Heart right ventricle (tissue), 16 donors: ENCODE results near the gene HFE. TPM values are rescaled to one million over a fixed set of nuclear protein-coding genes. Genes with fewer than 3 reads are reported as not detected.

Source experiments
- ATAC-seq, 8 donors: fragments of 200-7000 bp; cut with Tn5 transposase; one replicate each; pipeline ENCODE4 v1.9.1; 2020; ENCODE audit warnings: mild to moderate bottlenecking in 8 of 8, moderate library complexity in 8 of 8, moderate number of reproducible peaks in 1 of 8
- DNase-seq, 2 donors: peaks; one replicate each; pipeline ENCODE4 v3.0.0-alpha.2; 2020
- H3K27ac ChIP-seq, 10 donors: fragments of 200-600 bp; sonication (generic) in 2 of 10; one replicate each; pipeline versions ENCODE4 v1.5.0 to v1.8.0; 2020 to 2022; ENCODE audit warnings: mild to moderate bottlenecking in 3 of 10
- H3K27me3 ChIP-seq, 7 donors: fragments of 200-600 bp; one replicate each; pipeline ENCODE4 v1.8.0; 2021 to 2022; ENCODE audit warnings: mild to moderate bottlenecking in 2 of 7
- H3K36me3 ChIP-seq, 9 donors: fragments of 200-600 bp; sonication (generic) in 1 of 9; one replicate each; pipeline versions ENCODE4 v1.5.0 to v1.8.0; 2020 to 2022; ENCODE audit warnings: mild to moderate bottlenecking in 2 of 9
- H3K4me1 ChIP-seq, 9 donors: fragments of 200-600 bp; sonication (generic) in 1 of 9; one replicate each; pipeline versions ENCODE4 v1.5.0 to v1.8.0; 2020 to 2022; ENCODE audit warnings: mild to moderate bottlenecking in 4 of 9
- H3K4me3 ChIP-seq, 10 donors: fragments of 200-600 bp; sonication (generic) in 2 of 10; one replicate each; pipeline versions ENCODE4 v1.5.0 to v1.8.0; 2020 to 2022; ENCODE audit warnings: mild to moderate bottlenecking in 7 of 10, moderate library complexity in 2 of 10
- H3K9me3 ChIP-seq, 11 donors: fragments of 200-600 bp in 10 of 11; sonication (generic) in 2 of 11; one replicate each; pipeline versions ENCODE4 v1.5.0 to v1.8.0; 2013 to 2022; ENCODE audit warnings: mild to moderate bottlenecking in 2 of 11, control low read depth in 1 of 11, moderate library complexity in 1 of 11
- CTCF ChIP-seq, 9 donors: fragments of 200-600 bp; sonication (generic) in 2 of 9; IDR thresholded peaks; one replicate each; pipeline versions ENCODE4 v1.5.0 to v1.8.0; 2021 to 2022; ENCODE audit warnings: antibody characterized with exemption in 9 of 9, mild to moderate bottlenecking in 5 of 9, moderate library complexity in 1 of 9
- WGBS, 2 donors: extraction: QIAGEN DNeasy Blood & Tissue Kit; methylation state at CpG; one replicate each; pipeline ENCODE4 v1.1.7; 2013; ENCODE audit warnings: inconsistent platforms in 1 of 2; 5-methylcytosine and 5-hydroxymethylcytosine counted together
- intact Hi-C, 10 donors: fragments of 100-400 bp; cut with DNase I; formaldehyde crosslinking; loops; one replicate each; pipeline versions ENCODE4 v1.11.1 to v1.14.2; 2022
- polyA plus RNA-seq, 2 donors: library from polyadenylated mRNA; stranded (reverse); fragments of 200-250 nt; gene quantifications; one replicate each; pipeline ENCODE4 v1.2.3, GENCODE V29; 2013
- total RNA-seq, 10 donors: library from RNA; stranded (reverse); fragmentation: NEBNext Ultra II Directional in 3 of 10; extraction: Animal tissue kit (Norgen Biotek cat#: 25700) in 3 of 10; gene quantifications; one replicate each; pipeline versions ENCODE4 v1.2.1 to v1.2.4, GENCODE V29; 2021 to 2023
- donor health status: Arrhythmogenic right ventricular cardiomyopathy.
- donor health status: ischemic (EF 13 %, LVEDD 7.1; RV severe dilation, severe dysfunction).
- donor health status: healthy with polysubstance abuse.
- donor health status: DM: no; HTN: yes; CAD: no.
- donor health status: DM: no; HTN: no; CAD: no.
- donor health status: ischemic (EF 25% LVEDD 6.9; RV normal size, moderate dysfunction).
- donor health status: ischemic (EF 25% LVEDD 5.7; RV mildly dilated, moderate dysfunction).
- donor health status: healthy.
- donor health status: DM: yes; HTN: yes; CAD: no.
- donor health status: Ischemic cardiomyopathy.
- donor health status: ischemic (EF 35%, LVEDD 5.7; RV mildly dilated, moderate dysfunction).
- donor health status: nonischemic (EF 11% LVEDD 7.7; RV severe dilation, severe dysfunction).
- donor health status: DM: yes; HTN: yes; CAD: no.
- donor health status: PGD.
- donor health status: ischemic (EF 29% LVEDD 5.4; RV normal size, mild dysfunction).
- donor health status: nonischemic (EF 23%, LVEDD 6.1; RV moderate dilation, normal function).

Gene HFE
- total and polyA plus RNA-seq, 12 donors = 1.4 to 7.7 (median 3.9) TPM

GRCh38 chr6:26124781-26125685 lies 37.8 kb downstream of the HFE start:
- WGBS, 2 donors = 0 to 1% methylated on average over 22 of the region's 22 CpGs
- Histone ChIP-seq H3K4me1 (peaks cover 0 to 46% (median 37%) of the 10 kb centered on the region in 9 donors), H3K27ac (peak overlapping the region; percentile 83 to 98 (median 96)), H3K9me3 (no peaks in the 10 kb centered on the region), H3K4me3 (peak overlapping the region; percentile 65 to 95 (median 83)), H3K27me3 (no peaks in the 10 kb centered on the region), H3K36me3 (peaks cover 0 to 35% (median 12%) of the 10 kb centered on the region in 9 donors)
- intact Hi-C loops = loop anchor here in 5 of 10 donors (1.0 to 10.0 kb wide), 10 partner anchors 32 to 1350 kb away; partner anchors contain the start of gene ZNF184 (in 1 of the 5)
- no peak for TF ChIP-seq CTCF (IDR thresholded peaks at IDR 0.05)
- ATAC-seq = no peak
- no peak for DNase-seq

- H3K4me1 ChIP-seq = peaks cover 0 to 62% (median 37%) of the 10 kb centered on the region in 9 donors
- H3K9me3 ChIP-seq = no peaks in the 10 kb centered on the region
- peaks cover 0 to 50% (median 12%) of the 10 kb centered on the region in 9 donors for H3K36me3 ChIP-seq
- ATAC-seq = no peak
- DNase-seq = no peak
- H3K27me3 ChIP-seq = no peaks in the 10 kb centered on the region
- WGBS, 2 donors = 11 to 15% methylated on average over 8 of the region's 8 CpGs
- H3K27ac ChIP-seq = peak overlapping the region; percentile 39 to 98 (median 96)
- TF ChIP-seq CTCF (IDR thresholded peaks at IDR 0.05) = no peak
- intact Hi-C loops = loop anchor here in 6 of 10 donors (1.0 to 10.0 kb wide), 8 partner anchors 28 to 1348 kb away; partner anchors contain the start of gene ZNF184 (in 1 of the 6)
- H3K4me3 ChIP-seq = peak overlapping the region; percentile 65 to 95 (median 83)
These were observed 39.4 kb downstream of the HFE start for GRCh38 chr6:26126394-26127235.

GRCh38 chr6:26128013-26128771 lies 41.0 kb downstream of the HFE start:
- intact Hi-C loops = loop anchor here in 4 of 10 donors (10.0 kb wide), 5 partner anchors 67 to 1347 kb away; partner anchors contain the start of gene ZNF184 (in 1 of the 4)
- peaks cover 0 to 60% (median 30%) of the 10 kb centered on the region in 9 donors for H3K4me1 ChIP-seq
- no peak for TF ChIP-seq CTCF (IDR thresholded peaks at IDR 0.05)
- DNase-seq (no peak), ATAC-seq (no peak)
- H3K9me3 ChIP-seq = no peaks in the 10 kb centered on the region
- WGBS, 2 donors = 87 to 89% methylated on average over 5 of the region's 5 CpGs
- no peak overlapping the region for H3K27ac ChIP-seq
- no peaks in the 10 kb centered on the region for H3K27me3 ChIP-seq
- peaks cover 0 to 65% (median 12%) of the 10 kb centered on the region in 9 donors for H3K36me3 ChIP-seq
- H3K4me3 ChIP-seq = peak overlapping the region in 5 of 10 donors; percentile 76 to 95 (median 84)
